Neuronal stem cell (in vitro differentiated cells): ENCODE data around the gene EIF2S1. TPM values are rescaled to one million over a fixed set of nuclear protein-coding genes. Genes with fewer than 3 reads are reported as not detected.

ENCODE experiments used
- DNase-seq: peaks from one replicate; pipeline ENCODE4 v3.0.0-alpha.2; 2013; ENCODE audit warnings: low spot score
- H2AFZ ChIP-seq: one replicate; pipeline ENCODE4 v1.6.1; 2013; ENCODE audit warnings: mild to moderate bottlenecking, low read length, inconsistent platforms
- H2AK5ac ChIP-seq: 2 replicates; pipeline ENCODE4 v1.6.1; 2013; ENCODE audit warnings: low read depth, mild to moderate bottlenecking, inconsistent platforms, low read length, moderate library complexity, mixed read lengths
- H2BK120ac ChIP-seq: 2 replicates; pipeline ENCODE4 v1.6.1; 2013; ENCODE audit warnings: low read depth, mild to moderate bottlenecking, inconsistent platforms, low read length, moderate library complexity, mixed read lengths
- H2BK12ac ChIP-seq: one replicate; pipeline ENCODE4 v1.6.1; 2013; ENCODE audit warnings: low read length, inconsistent platforms
- H2BK15ac ChIP-seq: 2 replicates; pipeline ENCODE4 v1.6.1; 2013; ENCODE audit warnings: mild to moderate bottlenecking, low read length, inconsistent platforms, mixed read lengths
- H2BK5ac ChIP-seq: one replicate; pipeline ENCODE4 v1.6.1; 2013; ENCODE audit warnings: inconsistent platforms, mild to moderate bottlenecking, low read length, moderate library complexity
- H3K14ac ChIP-seq: one replicate; pipeline ENCODE4 v1.6.1; 2013; ENCODE audit warnings: low read length, inconsistent platforms
- H3K18ac ChIP-seq: 2 replicates; pipeline ENCODE4 v1.6.1; 2013; ENCODE audit warnings: low read length, inconsistent platforms
- H3K23ac ChIP-seq: 2 replicates; pipeline ENCODE4 v1.6.1; 2013; ENCODE audit warnings: low read depth, mild to moderate bottlenecking, mixed read lengths, low read length, inconsistent platforms; ENCODE audit not compliant: poor library complexity
- H3K27ac ChIP-seq: replicated peaks from 3 replicates; pipeline ENCODE4 v1.5.1; 2013; ENCODE audit warnings: low read length, inconsistent platforms
- H3K27me3 ChIP-seq, 3 experiments: 2 replicates each; pipeline ENCODE4 v1.6.1; 2013; ENCODE audit warnings: low read length in 3 of 3, mild to moderate bottlenecking in 2 of 3, inconsistent platforms in 1 of 3, low read depth in 1 of 3, mixed read lengths in 1 of 3, moderate library complexity in 1 of 3; ENCODE audit not compliant: control insufficient read depth in 3 of 3, insufficient read depth in 3 of 3
- H3K36me3 ChIP-seq, 2 donors: replicated peaks in 1 of 2; 2 replicates each; pipeline ENCODE4 v1.6.1; 2013; ENCODE audit warnings: low read length in 2 of 2; ENCODE audit not compliant: control insufficient read depth in 2 of 2, insufficient read depth in 2 of 2
- H3K4ac ChIP-seq: 2 replicates; pipeline ENCODE4 v1.6.1; 2013; ENCODE audit warnings: inconsistent platforms, mild to moderate bottlenecking, low read length, moderate library complexity
- H3K4me1 ChIP-seq, 2 donors: 1 replicate in 1 of 2; 2 replicates in 1 of 2; pipeline ENCODE4 v1.6.1; 2013; ENCODE audit warnings: low read length in 2 of 2, low read depth in 1 of 2; ENCODE audit not compliant: control insufficient read depth in 2 of 2, insufficient read depth in 1 of 2
- H3K4me2 ChIP-seq: one replicate; pipeline ENCODE4 v1.6.1; 2013; ENCODE audit warnings: mild to moderate bottlenecking, low read length, inconsistent platforms; ENCODE audit not compliant: insufficient read depth, poor library complexity, severe bottlenecking
- H3K4me3 ChIP-seq, 2 donors: 2 replicates each; pipeline ENCODE4 v1.5.1; 2013; ENCODE audit warnings: low read length in 2 of 2, mild to moderate bottlenecking in 2 of 2, inconsistent platforms in 1 of 2, moderate library complexity in 1 of 2
- H3K79me1 ChIP-seq: one replicate; pipeline ENCODE4 v1.6.1; 2013; ENCODE audit warnings: low read depth, mild to moderate bottlenecking, inconsistent platforms, low read length, moderate library complexity
- H3K9ac ChIP-seq: one replicate; pipeline ENCODE4 v1.6.1; 2013; ENCODE audit warnings: mild to moderate bottlenecking, low read depth, low read length, inconsistent platforms; ENCODE audit not compliant: poor library complexity
- H3K9me3 ChIP-seq, 2 donors: replicated peaks in 1 of 2; 2 replicates each; pipeline versions ENCODE3 to v1.6.1; 2013; ENCODE audit warnings: low read length in 2 of 2, mild to moderate bottlenecking in 2 of 2, inconsistent platforms in 1 of 2, low read depth in 1 of 2, mixed read lengths in 1 of 2, moderate library complexity in 1 of 2; ENCODE audit not compliant: control insufficient read depth in 2 of 2, insufficient read depth in 1 of 2
- H4K8ac ChIP-seq: one replicate; pipeline ENCODE4 v1.6.1; 2013; ENCODE audit warnings: low read depth, mild to moderate bottlenecking, inconsistent platforms, low read length, moderate library complexity
- H4K91ac ChIP-seq: one replicate; pipeline ENCODE4 v1.6.1; 2013; ENCODE audit warnings: low read length, low read depth, mild to moderate bottlenecking, inconsistent platforms; ENCODE audit not compliant: poor library complexity
- WGBS, 2 donors: extraction: QIAGEN DNeasy Blood & Tissue Kit; methylation state at CpG; one replicate each; pipeline ENCODE4 v1.1.7; 2013; ENCODE audit warnings: missing lambda C conversion rate in 2 of 2, mixed read lengths in 1 of 2; ENCODE audit not compliant: insufficient read length in 2 of 2, insufficient replicate concordance in 1 of 2; ENCODE audit errors: extremely low coverage in 2 of 2; 5-methylcytosine and 5-hydroxymethylcytosine counted together
- polyA plus RNA-seq, 2 experiments: library from polyadenylated mRNA; stranded (reverse); fragments of 200-250 nt; gene quantifications; one replicate each; pipeline ENCODE4 v1.2.3, GENCODE V29; 2013

EIF2S1 gene
- 36.7 TPM for polyA plus RNA-seq (2013, experiment 1 of 2)
- 33.0 TPM for polyA plus RNA-seq (2013, experiment 2 of 2)

GRCh38 chr14:67359775-67360469, at the start of gene EIF2S1, which contains the start of gene ATP6V1D:
Gene EIF2S1, plus strand, starts transcription at chr14:67360328. Its CDS starts 4,440 bp downstream, at chr14:67364768.
Gene ATP6V1D, minus strand, starts transcription at chr14:67359804. Its CDS starts 106 bp downstream, at chr14:67359698.
- peak within 1 kb of the TSS; percentile 24 for H2AK5ac ChIP-seq
- H3K27ac ChIP-seq: peak within 1 kb of the TSS; percentile 74
- H3K9me3 ChIP-seq: no peaks in the 10 kb centered on the region
- no peak within 1 kb of the TSS for H2BK12ac ChIP-seq
- H3K79me1 ChIP-seq: peaks cover 2% of the 10 kb centered on the region
- peaks cover 4 to 17% of the 10 kb centered on the region in 2 donors for H3K4me1 ChIP-seq
- no peak within 1 kb of the TSS for H4K91ac ChIP-seq
- no CpG with 5 or more reads among the region's 47 CpGs for WGBS, 2 donors
- H3K23ac ChIP-seq: peak within 1 kb of the TSS; percentile 90
- peaks cover 2 to 48% of the 10 kb centered on the region in 2 donors for H3K36me3 ChIP-seq
- H2BK120ac ChIP-seq: no peak within 1 kb of the TSS
- no peak within 1 kb of the TSS for H2BK15ac ChIP-seq
- peak within 1 kb of the TSS; percentile 76 for H3K18ac ChIP-seq
- no peaks in the 10 kb centered on the region for H3K27me3 ChIP-seq
- H3K14ac ChIP-seq: peak within 1 kb of the TSS; percentile 90
- H3K4ac ChIP-seq: no peak within 1 kb of the TSS
- peak within 1 kb of the TSS; percentile 89 for H3K4me2 ChIP-seq
- peak within 1 kb of the TSS; percentile 62 to 95 for H3K4me3 ChIP-seq
- peak within 1 kb of the TSS; percentile 91 for H2AFZ ChIP-seq
- peak within 1 kb of the TSS; percentile 94 for H3K9ac ChIP-seq
- H4K8ac ChIP-seq: no peak within 1 kb of the TSS
- peak; percentile 99 for DNase-seq
- H2BK5ac ChIP-seq: no peak within 1 kb of the TSS

- H2AK5ac ChIP-seq: no peak overlapping the region
- no CpG with 5 or more reads among the region's 2 CpGs for WGBS, 2 donors
- H3K9me3 ChIP-seq: no peaks in the 10 kb centered on the region
- no peak overlapping the region for H3K9ac ChIP-seq
- no peak overlapping the region for H3K18ac ChIP-seq
- H3K36me3 ChIP-seq: peaks cover 0 to 76% of the 10 kb centered on the region in 2 donors
- no peaks in the 10 kb centered on the region for H3K4me1 ChIP-seq
- H2BK12ac ChIP-seq: no peak overlapping the region
- no peak overlapping the region for H3K4me2 ChIP-seq
- no peak overlapping the region for H4K8ac ChIP-seq
- no peak overlapping the region for H2BK5ac ChIP-seq
- no peak for DNase-seq
- no peak overlapping the region for H3K14ac ChIP-seq
- no peak overlapping the region for H4K91ac ChIP-seq
- no peak overlapping the region for H3K4me3 ChIP-seq
- no peaks in the 10 kb centered on the region for H3K79me1 ChIP-seq
- H3K4ac ChIP-seq: no peak overlapping the region
- H3K27me3 ChIP-seq: no peaks in the 10 kb centered on the region
- H2BK120ac ChIP-seq: no peak overlapping the region
- H2BK15ac ChIP-seq: no peak overlapping the region
- H3K23ac ChIP-seq: no peak overlapping the region
- H2AFZ ChIP-seq: no peak overlapping the region
- H3K27ac ChIP-seq: no peak overlapping the region
Observed at GRCh38 chr14:67311868-67312267, 48.3 kb upstream of the EIF2S1 start.

- H3K36me3 ChIP-seq: peaks cover 0 to 77% of the 10 kb centered on the region in 2 donors
Observed at GRCh38 chr14:67313153-67313552, 47.0 kb upstream of the EIF2S1 start.

GRCh38 chr14:67317822-67318221, 42.3 kb upstream of the EIF2S1 start:
- Histone ChIP-seq H3K79me1 (no peaks in the 10 kb centered on the region), H3K27me3 (no peaks in the 10 kb centered on the region), H2AFZ (no peak overlapping the region), H4K8ac (no peak overlapping the region), H2BK15ac (no peak overlapping the region), H3K4me3 (no peak overlapping the region), H3K4me1 (no peaks in the 10 kb centered on the region), H3K9me3 (no peaks in the 10 kb centered on the region), H2BK120ac (no peak overlapping the region), H3K9ac (no peak overlapping the region), H3K27ac (no peak overlapping the region), H2BK12ac (no peak overlapping the region), H3K23ac (no peak overlapping the region), H3K18ac (no peak overlapping the region), H3K36me3 (peaks cover 7 to 95% of the 10 kb centered on the region in 2 donors), H3K14ac (no peak overlapping the region), H3K4ac (no peak overlapping the region), H4K91ac (no peak overlapping the region), H2BK5ac (no peak overlapping the region), H3K4me2 (no peak overlapping the region), H2AK5ac (no peak overlapping the region)
- WGBS, 2 donors: no CpG with 5 or more reads among the region's 1 CpG
- no peak for DNase-seq

More at GRCh38 chr14:67313153-67313552, 47.0 kb upstream of the EIF2S1 start:
- Histone ChIP-seq H3K4me2 (no peak overlapping the region), H2BK15ac (no peak overlapping the region), H2AFZ (no peak overlapping the region), H3K9me3 (no peaks in the 10 kb centered on the region), H3K4me3 (no peak overlapping the region), H3K9ac (no peak overlapping the region), H3K4ac (no peak overlapping the region), H2BK12ac (no peak overlapping the region), H2BK120ac (no peak overlapping the region), H3K27ac (no peak overlapping the region), H4K91ac (no peak overlapping the region), H3K27me3 (no peaks in the 10 kb centered on the region), H3K14ac (no peak overlapping the region), H2AK5ac (no peak overlapping the region), H3K79me1 (no peaks in the 10 kb centered on the region), H3K23ac (no peak overlapping the region), H3K18ac (no peak overlapping the region), H3K4me1 (no peaks in the 10 kb centered on the region), H4K8ac (no peak overlapping the region), H2BK5ac (no peak overlapping the region)
- no CpG with 5 or more reads among the region's 1 CpG for WGBS, 2 donors
- no peak for DNase-seq
